MCF 10A (cell line): Measurements from ENCODE around the gene TNFSF15. TPM values are rescaled to one million over a fixed set of nuclear protein-coding genes. Genes with fewer than 3 reads are reported as not detected.

Source experiments
- BruUV-seq: library from RNA; stranded (reverse); fragments of 400-500 nt; replicated peaks from 2 replicates; lab custom pipeline; 2021; lab: Mats Ljungman, UMichigan
- CTCF ChIA-PET: fragments of 300-600 bp; sonication (Branson Sonifier 250); formaldehyde crosslinking; extraction: SDS; loops from one replicate; lab custom pipeline; 2021; ENCODE audit warnings: antibody characterized with exemption, inconsistent platforms; lab: Yijun Ruan, JAX
- POLR2A ChIA-PET: fragments of 300-600, 350-650 bp; sonication (Branson Sonifier 250); formaldehyde crosslinking; extraction: SDS; loops from one replicate; lab custom pipeline; 2020; ENCODE audit warnings: antibody characterized with exemption, inconsistent platforms; lab: Yijun Ruan, JAX
- DNase-seq: peaks from one replicate; pipeline ENCODE4 v3.0.0-alpha.2; 2018; ENCODE audit not compliant: unreplicated experiment
- H3K27ac Mint-ChIP-seq: one replicate; pipeline ENCODE4 v1.8.0; 2022; ENCODE audit warnings: mild to moderate bottlenecking, low read depth, mixed read lengths; ENCODE audit not compliant: unreplicated experiment
- H3K27me3 Mint-ChIP-seq: one replicate; pipeline ENCODE4 v1.8.0; 2022; ENCODE audit warnings: mixed read lengths; ENCODE audit not compliant: insufficient read depth, unreplicated experiment
- H3K36me3 Mint-ChIP-seq: one replicate; pipeline ENCODE4 v1.8.0; 2022; ENCODE audit warnings: mild to moderate bottlenecking, moderate library complexity, mixed read lengths; ENCODE audit not compliant: insufficient read depth, unreplicated experiment
- H3K4me1 Mint-ChIP-seq: one replicate; pipeline ENCODE4 v1.8.0; 2022; ENCODE audit warnings: mixed read lengths; ENCODE audit not compliant: insufficient read depth, unreplicated experiment
- H3K4me3 Mint-ChIP-seq: one replicate; pipeline ENCODE4 v1.8.0; 2022; ENCODE audit warnings: mild to moderate bottlenecking, moderate library complexity, mixed read lengths; ENCODE audit not compliant: unreplicated experiment
- H3K9me3 Mint-ChIP-seq: one replicate; pipeline ENCODE4 v1.8.0; 2022; ENCODE audit warnings: mixed read lengths; ENCODE audit not compliant: unreplicated experiment
- CTCF ChIP-seq: fragments of 200-600 bp; IDR thresholded peaks from one replicate; pipeline ENCODE4 v1.8.0; 2022; ENCODE audit warnings: antibody characterized with exemption, mild to moderate bottlenecking; ENCODE audit not compliant: unreplicated experiment
- intact Hi-C: fragments of 100-400 bp; cut with micrococcal nuclease; formaldehyde crosslinking; loops from 2 replicates; pipeline ENCODE4 v1.14.1; 2022
- total RNA-seq: library from RNA; stranded (reverse); gene quantifications from 2 replicates; pipeline ENCODE4 v1.2.3, GENCODE V29; 2022

Gene TNFSF15
- total RNA-seq, 1 experiment from 2014 or later: 1.9 TPM

DNA sequence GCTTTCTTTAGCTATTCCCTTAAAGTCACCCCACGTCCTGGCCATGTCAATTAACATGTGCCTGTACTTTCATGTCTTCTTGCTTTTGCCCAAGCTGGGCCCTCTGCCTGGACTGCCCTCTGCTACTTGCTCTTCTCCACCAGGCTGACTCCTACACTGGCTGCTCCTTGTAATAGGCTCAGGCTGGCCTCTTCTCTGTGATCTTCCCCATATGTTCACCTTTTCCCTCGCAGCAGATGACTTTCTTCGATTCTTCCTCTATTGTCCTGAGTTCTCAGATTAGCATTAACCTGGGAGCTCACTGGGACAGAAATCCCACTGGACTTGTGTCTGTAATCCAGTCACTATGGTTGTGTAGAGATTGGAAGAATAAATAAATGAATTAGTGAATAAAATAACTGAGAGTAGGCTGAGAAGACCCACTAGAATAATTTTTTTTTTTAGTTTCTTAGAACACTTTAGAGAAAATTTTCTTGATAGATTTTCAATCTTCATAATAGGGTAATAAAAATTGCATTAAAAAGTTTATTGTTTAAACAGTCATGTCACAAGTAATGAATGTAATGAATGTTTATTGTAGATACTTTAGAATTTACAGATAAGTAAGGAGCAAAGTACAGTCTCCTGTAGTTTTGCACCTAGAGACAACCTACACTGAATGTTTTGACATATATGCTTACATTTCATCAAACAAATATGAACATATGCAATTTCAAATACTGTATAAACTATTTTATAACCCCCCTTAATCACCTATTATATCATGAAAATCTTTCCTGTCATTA, 47.4 kb upstream of the TNFSF15 start:
- H3K9me3 Mint-ChIP-seq: no peaks in the 10 kb centered on the region
- ChIA-PET CTCF (interaction anchor here (0.6 to 1.1 kb wide), 4 partner anchors 13 to 771 kb away, joined by 3 to 4 read pairs (median 4); no protein-coding TSS in a partner anchor), POLR2A (interaction anchor here (0.9 to 1.2 kb wide), 4 partner anchors 9 to 351 kb away, joined by 3 to 4 read pairs (median 4); no protein-coding TSS in a partner anchor)
- no peak overlapping the region for H3K4me3 Mint-ChIP-seq
- no peak for DNase-seq
- no TSS peak for BruUV-seq
- H3K27me3 Mint-ChIP-seq: peaks cover 12% of the 10 kb centered on the region
- intact Hi-C loops: no loop called here
- peaks cover 34% of the 10 kb centered on the region for H3K4me1 Mint-ChIP-seq
- no peak overlapping the region for H3K27ac Mint-ChIP-seq
- H3K36me3 Mint-ChIP-seq: no peaks in the 10 kb centered on the region
- TF ChIP-seq CTCF: no peak

GRCh38 chr9:114852050-114852594, 46.3 kb upstream of the TNFSF15 start:
- intact Hi-C loops: no loop called here
- ChIA-PET CTCF (no interaction called here), POLR2A (interaction anchor here (0.9 to 1.4 kb wide), 5 partner anchors 10 to 350 kb away, joined by 3 to 4 read pairs (median 4); no protein-coding TSS in a partner anchor)
- no peaks in the 10 kb centered on the region for H3K9me3 Mint-ChIP-seq
- H3K27me3 Mint-ChIP-seq: peaks cover 12% of the 10 kb centered on the region
- TF ChIP-seq CTCF: no peak
- H3K27ac Mint-ChIP-seq: no peak overlapping the region
- no TSS peak for BruUV-seq
- no peak overlapping the region for H3K4me3 Mint-ChIP-seq
- peaks cover 34% of the 10 kb centered on the region for H3K4me1 Mint-ChIP-seq
- DNase-seq: peak; percentile 73
- no peaks in the 10 kb centered on the region for H3K36me3 Mint-ChIP-seq

GRCh38 chr9:114851306-114851705, 45.5 kb upstream of the TNFSF15 start:
- BruUV-seq: no TSS peak
- peaks cover 29% of the 10 kb centered on the region for H3K4me1 Mint-ChIP-seq
- peaks cover 12% of the 10 kb centered on the region for H3K27me3 Mint-ChIP-seq
- H3K36me3 Mint-ChIP-seq: no peaks in the 10 kb centered on the region
- no peak overlapping the region for H3K4me3 Mint-ChIP-seq
- TF ChIP-seq CTCF: no peak
- DNase-seq: no peak
- POLR2A ChIA-PET: interaction anchor here (1.4 kb wide), 1 partner anchor 29 kb away, joined by 4 read pairs; no protein-coding TSS in a partner anchor
- no peaks in the 10 kb centered on the region for H3K9me3 Mint-ChIP-seq
- intact Hi-C loops: no loop called here
- no peak overlapping the region for H3K27ac Mint-ChIP-seq
- CTCF ChIA-PET: interaction anchor here (0.6 kb wide), 1 partner anchor 113 kb away, joined by 3 read pairs; no protein-coding TSS in a partner anchor

- no peak for TF ChIP-seq CTCF
- no TSS peak for BruUV-seq
- no peak overlapping the region for H3K27ac Mint-ChIP-seq
- no peaks in the 10 kb centered on the region for H3K36me3 Mint-ChIP-seq
- H3K27me3 Mint-ChIP-seq: peaks cover 12% of the 10 kb centered on the region
- peaks cover 25% of the 10 kb centered on the region for H3K4me1 Mint-ChIP-seq
- POLR2A ChIA-PET: interaction anchor here (1.4 kb wide), 1 partner anchor 28 kb away, joined by 4 read pairs; no protein-coding TSS in a partner anchor
- CTCF ChIA-PET: no interaction called here
- H3K4me3 Mint-ChIP-seq: no peak overlapping the region
- no peaks in the 10 kb centered on the region for H3K9me3 Mint-ChIP-seq
- DNase-seq: no peak
- intact Hi-C loops: no loop called here
Measured at GRCh38 chr9:114850871-114851270, 45.0 kb upstream of the TNFSF15 start.
